Activated CD8-positive, alpha-beta memory T cell treated with anti-CD3 and anti-CD28 coated beads, Interleukin-2, amount 50 U/mL, for 24 hours (primary cell): ENCODE data around the gene CYP1A1.
"Not testable (repeated sequence)": the region's sequence is repeated elsewhere in the genome, so short reads cannot be mapped to it uniquely, and the experiment has no call there.

ENCODE experiments used
- DNase-seq: peaks from one replicate; pipeline ENCODE4 v3.0.0-alpha.2; 2020; ENCODE audit errors: extremely low read depth

The CYP1A1 gene

GRCh38 chr15:74725225-74725774 lies at the start of gene CYP1A1:
Gene CYP1A1 (minus strand): TSS chr15:74725528. CDS start chr15:74723097, 2,431 bp downstream.
- DNase-seq = no peak

DNA sequence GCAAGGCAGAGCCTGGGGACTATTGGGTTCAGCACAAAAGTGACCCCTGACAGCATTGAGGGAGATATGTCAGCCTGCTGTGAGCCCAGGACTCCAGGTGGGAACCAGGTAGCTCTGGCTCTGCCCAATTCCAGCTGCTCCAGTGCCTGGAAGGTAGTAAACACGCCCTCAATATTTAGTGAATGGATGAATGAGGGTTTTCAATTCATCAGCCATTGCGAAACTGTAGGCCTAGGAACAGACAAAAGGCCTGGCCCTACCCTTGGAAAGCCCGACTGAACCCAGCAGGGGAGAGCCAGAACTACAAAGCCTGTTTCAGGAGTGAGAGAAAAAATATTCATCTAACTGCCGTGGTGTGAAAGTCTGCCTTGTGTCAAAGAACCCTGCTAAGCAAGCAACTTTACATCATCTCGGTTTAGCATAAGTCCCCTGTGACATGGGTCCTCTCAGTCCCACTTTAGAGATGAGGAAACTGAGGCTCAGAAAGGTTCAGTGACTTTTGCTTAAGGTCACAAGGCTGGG lies 48.5 kb upstream of the CYP1A1 start:
- DNase-seq = no peak

GRCh38 chr15:74773329-74773728 lies 48.0 kb upstream of the CYP1A1 start:
- no peak for DNase-seq

DNA sequence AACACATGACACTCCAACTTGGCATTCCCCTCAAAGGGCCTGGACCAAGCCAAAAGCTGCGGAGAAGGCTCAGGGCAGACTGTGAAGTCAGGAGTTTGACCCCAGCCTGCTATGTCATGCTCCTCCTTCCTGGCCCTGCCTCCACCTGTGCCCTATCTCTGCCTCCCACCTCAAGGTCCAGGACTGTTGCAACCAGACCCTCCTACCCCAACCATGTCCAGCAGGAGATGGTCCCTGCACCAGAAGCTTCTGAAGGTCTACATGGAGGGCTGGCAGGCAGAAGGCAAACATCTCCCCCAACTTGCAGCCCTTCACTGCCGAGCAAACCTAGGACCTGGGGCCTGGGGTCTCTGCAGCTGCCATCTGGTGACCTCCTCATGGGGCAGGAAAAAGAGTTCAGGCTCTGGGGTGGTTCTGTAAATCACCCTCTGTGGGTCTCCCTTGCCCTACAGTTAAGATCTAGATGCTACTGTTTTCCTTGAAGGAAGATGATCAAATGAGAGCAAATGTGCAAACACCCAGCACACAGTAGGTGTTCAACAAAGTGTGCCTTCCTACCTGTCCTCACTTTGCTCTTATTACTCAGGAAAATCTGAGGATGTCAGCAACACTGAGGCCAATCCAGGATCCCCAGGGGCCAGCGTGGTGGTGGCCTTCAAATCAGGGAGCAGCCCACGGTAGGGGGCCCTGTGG lies 45.0 kb upstream of the CYP1A1 start:
- no peak for DNase-seq

DNA sequence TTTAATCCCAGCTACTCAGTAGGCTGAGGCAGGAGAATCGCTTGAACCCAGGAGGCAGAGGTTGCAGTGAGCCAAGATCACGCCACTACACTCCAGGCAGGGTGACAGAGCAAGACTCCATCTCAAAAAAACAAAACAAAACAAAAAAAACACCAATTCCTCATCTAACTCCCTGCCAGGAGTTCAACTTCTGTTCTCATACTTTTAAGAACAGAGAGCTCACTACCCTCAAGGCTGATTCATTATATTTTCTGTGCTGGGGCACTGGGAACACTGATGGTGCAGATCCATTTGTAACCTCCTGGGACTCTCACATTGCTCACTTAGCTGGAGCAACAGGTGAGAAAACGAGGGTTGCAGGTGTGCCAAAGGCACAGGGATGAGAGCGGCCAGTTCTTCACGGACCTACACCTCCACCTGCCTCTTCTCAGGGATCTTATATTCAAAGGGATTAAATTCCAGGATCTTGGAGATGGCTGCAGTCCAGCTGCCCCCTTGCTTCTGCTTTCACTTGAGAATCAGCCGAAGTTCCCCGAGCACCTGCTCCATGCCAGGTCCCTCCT lies 44.2 kb upstream of the CYP1A1 start:
- no peak for DNase-seq

DNA sequence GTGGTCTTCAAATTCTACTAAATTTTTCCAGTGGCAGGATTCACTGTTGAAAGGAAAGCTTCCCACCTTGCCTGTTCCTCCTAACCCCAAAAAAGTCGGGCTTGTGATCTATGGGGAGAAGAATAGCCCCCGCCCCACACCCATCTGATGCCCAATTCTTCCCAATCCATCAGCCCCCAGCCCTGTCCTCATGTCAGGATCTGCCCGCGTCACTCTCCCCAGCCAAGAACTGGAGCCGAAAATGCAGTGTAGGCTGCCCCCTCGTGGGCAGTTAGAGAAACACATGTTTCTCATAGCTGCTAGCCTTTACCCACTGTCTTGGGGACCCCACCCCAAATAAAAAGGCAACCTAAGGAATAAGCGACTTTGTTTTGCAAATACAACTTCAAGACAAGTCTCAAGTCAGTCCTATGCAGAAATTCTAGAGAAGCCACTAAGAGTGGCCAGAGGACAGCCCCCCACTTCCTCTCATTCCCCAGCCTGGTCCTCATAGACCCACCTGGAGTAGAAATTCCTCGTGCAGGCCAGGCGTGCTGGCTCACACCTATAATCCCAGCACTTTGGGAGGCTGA lies 43.5 kb upstream of the CYP1A1 start:
- no peak for DNase-seq

- no peak for DNase-seq
Observed at GRCh38 chr15:74768099-74768770, 42.9 kb upstream of the CYP1A1 start.

DNA sequence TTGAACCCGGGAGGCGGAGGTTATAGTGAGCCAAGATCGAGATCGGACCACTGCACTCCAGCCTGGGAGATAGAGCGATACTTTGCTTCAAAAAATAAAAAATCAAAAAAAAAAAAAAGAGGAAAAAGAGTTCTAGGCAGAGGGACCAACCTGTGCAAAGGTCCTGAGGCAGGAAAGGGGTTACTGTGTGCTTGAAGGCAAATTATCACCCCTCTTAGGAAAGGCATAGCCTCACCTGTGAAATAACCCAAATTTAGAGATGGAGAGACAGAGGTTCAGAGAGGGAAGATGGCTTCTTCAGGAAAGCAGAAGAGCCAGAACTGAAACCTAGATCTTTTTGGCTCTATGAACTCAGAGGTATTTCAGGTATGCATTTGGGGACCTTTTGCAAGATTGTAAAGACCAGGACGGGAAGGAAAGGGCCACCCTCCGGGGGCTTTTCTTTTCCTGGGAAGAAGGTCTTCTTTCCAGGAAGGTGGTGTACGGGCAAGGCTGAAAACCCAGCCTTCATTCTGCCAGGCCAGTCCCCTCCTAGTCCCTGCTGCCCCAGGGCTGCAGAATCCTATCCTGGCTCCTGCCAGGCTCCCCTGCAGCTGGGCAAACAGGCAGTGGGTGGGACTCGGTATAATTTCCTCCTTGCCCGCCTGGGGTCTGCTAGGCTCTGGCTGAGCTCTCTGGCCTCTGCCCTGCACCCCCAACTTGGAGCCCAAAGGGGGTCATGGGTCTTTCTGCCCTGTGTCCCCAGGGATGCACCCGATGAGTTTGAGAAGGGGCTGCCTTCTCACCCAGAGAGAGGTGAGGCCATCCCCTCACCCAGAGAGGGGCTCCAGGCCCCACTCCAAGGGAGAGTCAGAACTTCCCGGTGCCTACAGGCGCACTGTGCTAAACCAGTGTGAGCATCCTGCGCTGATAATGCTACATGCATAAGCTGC lies 42.1 kb upstream of the CYP1A1 start:
- no peak for DNase-seq

DNA sequence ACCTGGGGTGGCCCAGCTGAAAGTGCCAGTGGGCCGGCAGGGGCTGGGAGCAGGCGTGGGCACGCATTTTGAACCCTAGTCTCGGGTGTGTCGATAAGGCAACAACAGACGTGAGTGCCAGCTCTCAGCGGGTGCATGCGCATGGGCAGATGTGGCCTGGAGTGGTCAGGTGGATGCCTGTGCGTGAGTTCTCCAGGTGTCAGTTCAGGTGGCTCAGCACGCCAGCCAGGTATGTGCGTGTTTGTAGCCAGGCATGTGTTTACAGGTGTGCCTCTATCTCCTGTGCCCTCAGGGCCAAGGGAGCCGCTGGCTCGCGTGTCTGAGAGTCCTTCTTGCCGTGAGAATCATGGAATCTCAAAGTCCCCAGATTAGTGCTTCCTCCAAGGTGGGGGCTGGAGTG lies 38.1 kb upstream of the CYP1A1 start:
- no peak for DNase-seq

DNA sequence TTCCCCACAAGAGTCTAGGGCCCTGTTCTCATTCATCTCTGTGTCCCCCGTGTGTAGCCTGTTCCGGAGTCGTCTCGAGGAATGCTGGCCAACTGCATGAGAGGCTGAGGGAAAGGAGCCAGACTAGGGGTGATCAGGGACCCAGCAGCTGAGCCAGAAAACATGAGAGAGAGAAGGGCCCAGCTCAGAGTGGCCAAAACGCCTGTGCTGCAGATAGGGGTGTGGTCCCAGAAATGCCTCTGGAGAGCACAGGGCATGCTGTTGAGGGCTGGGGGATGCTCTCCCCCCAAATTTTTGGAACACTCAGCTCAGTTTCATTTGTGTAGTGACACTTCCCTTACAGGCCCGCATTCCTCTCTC lies 37.4 kb upstream of the CYP1A1 start:
- no peak for DNase-seq

DNA sequence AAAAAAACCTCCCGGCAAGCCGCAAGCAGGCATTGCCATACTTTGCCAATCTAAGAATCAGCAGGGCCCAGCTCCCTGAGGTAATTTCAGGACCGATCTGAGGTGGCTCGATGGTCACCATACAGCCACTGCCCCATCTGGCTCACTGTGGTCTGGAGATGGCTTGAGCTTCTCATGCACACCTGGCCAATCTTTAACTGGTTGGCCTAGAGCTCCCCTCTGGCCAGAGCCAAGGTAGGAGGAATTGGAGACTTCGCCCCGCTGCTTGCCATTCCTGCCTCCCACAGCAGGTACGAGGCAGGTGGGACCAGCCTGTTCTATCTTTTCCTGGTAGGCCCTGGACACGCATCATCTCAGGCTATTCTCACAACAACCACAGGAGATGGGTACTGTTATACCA lies 33.4 kb upstream of the CYP1A1 start:
- DNase-seq = no peak

GRCh38 chr15:74754593-74755215 lies 29.4 kb upstream of the CYP1A1 start:
- DNase-seq = no peak

DNA sequence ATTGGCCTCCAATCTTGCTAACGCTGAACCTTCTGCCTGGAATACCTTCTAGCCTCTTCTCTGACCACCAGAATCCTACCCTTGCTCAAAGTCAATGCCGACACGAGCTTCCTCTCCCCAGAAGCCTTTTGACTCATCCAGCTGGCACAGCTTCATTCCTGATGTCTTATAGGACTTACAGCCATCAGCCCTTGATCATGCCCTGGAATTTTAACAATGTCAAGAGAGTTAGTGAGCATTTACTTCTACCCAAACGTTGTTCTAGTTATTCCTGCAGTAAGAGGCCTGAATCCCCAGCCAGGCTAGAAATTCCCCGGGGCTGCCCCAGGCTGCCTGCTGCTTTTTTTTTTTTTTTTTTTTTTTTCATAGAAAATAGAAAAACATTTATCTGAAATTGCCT lies 27.2 kb upstream of the CYP1A1 start:
- no peak for DNase-seq

DNA sequence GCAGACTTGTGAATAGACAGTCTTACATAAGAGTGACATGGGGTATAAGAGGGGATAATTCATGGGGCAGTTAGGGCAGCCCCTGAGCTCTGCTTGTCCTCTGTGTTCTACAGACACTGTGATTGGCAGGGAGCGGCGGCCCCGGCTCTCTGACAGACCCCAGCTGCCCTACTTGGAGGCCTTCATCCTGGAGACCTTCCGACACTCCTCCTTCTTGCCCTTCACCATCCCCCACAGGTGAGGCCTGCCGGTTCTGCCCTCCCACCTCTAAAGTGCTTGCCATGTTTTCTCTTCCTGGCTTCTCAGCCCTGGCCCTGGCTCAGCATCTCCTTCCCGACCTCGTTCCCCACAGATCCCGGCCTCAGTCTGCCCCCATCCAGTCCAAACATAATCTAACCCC lies 26.7 kb upstream of the CYP1A1 start:
- no peak for DNase-seq

- no peak for DNase-seq
Observed at GRCh38 chr15:74750751-74751150, 25.4 kb upstream of the CYP1A1 start.

DNA sequence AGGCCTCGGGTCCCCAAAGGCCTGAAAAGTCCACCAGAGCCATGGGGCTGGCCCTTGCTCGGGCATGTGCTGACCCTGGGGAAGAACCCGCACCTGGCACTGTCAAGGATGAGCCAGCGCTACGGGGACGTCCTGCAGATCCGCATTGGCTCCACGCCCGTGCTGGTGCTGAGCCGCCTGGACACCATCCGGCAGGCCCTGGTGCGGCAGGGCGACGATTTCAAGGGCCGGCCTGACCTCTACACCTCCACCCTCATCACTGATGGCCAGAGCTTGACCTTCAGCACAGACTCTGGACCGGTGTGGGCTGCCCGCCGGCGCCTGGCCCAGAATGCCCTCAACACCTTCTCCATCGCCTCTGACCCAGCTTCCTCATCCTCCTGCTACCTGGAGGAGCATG lies 24.5 kb upstream of the CYP1A1 start:
- DNase-seq = no peak

- no peak for DNase-seq
Observed at GRCh38 chr15:74748322-74748946, 23.1 kb upstream of the CYP1A1 start, which contains the start of gene CYP1A2. Gene CYP1A2 (plus strand): TSS chr15:74748845. CDS start chr15:74749739, 894 bp downstream.

GRCh38 chr15:74746389-74746788 lies 21.1 kb upstream of the CYP1A1 start:
- no peak for DNase-seq

- no peak for DNase-seq
Observed at GRCh38 chr15:74742422-74742821, 17.1 kb upstream of the CYP1A1 start.

GRCh38 chr15:74738239-74738638 lies 12.9 kb upstream of the CYP1A1 start:
- not testable (repeated sequence) for DNase-seq
